B cell (primary cell): ENCODE measurements around the gene AK9.

ENCODE experiments used
- EZH2 ChIP-seq: IDR thresholded peaks from 2 replicates; pipeline ENCODE4 v1.6.1; 2012; ENCODE audit warnings: borderline replicate concordance, low read depth, mild to moderate bottlenecking, moderate library complexity, low read length; ENCODE audit not compliant: insufficient read depth, poor library complexity, severe bottlenecking
- TF ChIP-seq, protein P1 (sequence below): fragments of 200-600 bp; IDR thresholded peaks from one replicate; pipeline ENCODE4 v1.8.0; 2022; ENCODE audit warnings: antibody characterized with exemption, mild to moderate bottlenecking

DNA sequence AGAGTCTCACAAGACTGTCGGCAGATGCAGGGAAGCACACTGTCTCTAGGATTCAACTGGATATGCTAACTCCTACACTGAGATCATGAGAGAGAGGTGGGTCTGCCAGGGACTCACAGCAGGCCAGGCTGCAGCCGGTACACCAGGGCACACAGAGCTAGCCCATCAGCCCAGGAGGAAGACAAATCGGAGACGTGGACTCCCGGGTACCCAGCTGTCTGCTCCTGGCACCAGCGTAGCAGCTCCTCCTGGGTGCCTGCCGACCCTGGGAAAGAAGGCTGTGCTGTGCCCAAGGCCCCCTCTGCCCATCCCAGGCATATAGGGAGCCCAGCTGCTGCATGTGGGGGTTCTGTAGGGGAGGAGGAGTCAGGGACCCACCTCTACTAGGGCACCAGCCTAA lies 242.4 kb downstream of the AK9 start:
- TF ChIP-seq, protein P1, sequence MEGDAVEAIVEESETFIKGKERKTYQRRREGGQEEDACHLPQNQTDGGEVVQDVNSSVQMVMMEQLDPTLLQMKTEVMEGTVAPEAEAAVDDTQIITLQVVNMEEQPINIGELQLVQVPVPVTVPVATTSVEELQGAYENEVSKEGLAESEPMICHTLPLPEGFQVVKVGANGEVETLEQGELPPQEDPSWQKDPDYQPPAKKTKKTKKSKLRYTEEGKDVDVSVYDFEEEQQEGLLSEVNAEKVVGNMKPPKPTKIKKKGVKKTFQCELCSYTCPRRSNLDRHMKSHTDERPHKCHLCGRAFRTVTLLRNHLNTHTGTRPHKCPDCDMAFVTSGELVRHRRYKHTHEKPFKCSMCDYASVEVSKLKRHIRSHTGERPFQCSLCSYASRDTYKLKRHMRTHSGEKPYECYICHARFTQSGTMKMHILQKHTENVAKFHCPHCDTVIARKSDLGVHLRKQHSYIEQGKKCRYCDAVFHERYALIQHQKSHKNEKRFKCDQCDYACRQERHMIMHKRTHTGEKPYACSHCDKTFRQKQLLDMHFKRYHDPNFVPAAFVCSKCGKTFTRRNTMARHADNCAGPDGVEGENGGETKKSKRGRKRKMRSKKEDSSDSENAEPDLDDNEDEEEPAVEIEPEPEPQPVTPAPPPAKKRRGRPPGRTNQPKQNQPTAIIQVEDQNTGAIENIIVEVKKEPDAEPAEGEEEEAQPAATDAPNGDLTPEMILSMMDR: no peak
- no peak for TF ChIP-seq EZH2
